A673 (cell line): ENCODE data around the gene LUZP1.

Experiments
- EZH2 ChIP-seq: fragments of 200-600 bp; sonication (generic); IDR thresholded peaks from 2 replicates; pipeline ENCODE4 v1.6.1; 2017; ENCODE audit warnings: borderline replicate concordance, low read depth, mild to moderate bottlenecking, mixed read lengths, antibody characterized with exemption, low read length; ENCODE audit not compliant: poor library complexity, severe bottlenecking
- TF ChIP-seq, protein P1 (sequence below): fragments of 300-800, 200-600 bp; sonication (generic); conservative IDR thresholded peaks from 2 replicates; pipeline ENCODE4 v1.5.1; 2017; ENCODE audit warnings: low read depth, mild to moderate bottlenecking, antibody characterized with exemption, low read length, moderate library complexity, mixed read lengths

- TF ChIP-seq, protein P1, sequence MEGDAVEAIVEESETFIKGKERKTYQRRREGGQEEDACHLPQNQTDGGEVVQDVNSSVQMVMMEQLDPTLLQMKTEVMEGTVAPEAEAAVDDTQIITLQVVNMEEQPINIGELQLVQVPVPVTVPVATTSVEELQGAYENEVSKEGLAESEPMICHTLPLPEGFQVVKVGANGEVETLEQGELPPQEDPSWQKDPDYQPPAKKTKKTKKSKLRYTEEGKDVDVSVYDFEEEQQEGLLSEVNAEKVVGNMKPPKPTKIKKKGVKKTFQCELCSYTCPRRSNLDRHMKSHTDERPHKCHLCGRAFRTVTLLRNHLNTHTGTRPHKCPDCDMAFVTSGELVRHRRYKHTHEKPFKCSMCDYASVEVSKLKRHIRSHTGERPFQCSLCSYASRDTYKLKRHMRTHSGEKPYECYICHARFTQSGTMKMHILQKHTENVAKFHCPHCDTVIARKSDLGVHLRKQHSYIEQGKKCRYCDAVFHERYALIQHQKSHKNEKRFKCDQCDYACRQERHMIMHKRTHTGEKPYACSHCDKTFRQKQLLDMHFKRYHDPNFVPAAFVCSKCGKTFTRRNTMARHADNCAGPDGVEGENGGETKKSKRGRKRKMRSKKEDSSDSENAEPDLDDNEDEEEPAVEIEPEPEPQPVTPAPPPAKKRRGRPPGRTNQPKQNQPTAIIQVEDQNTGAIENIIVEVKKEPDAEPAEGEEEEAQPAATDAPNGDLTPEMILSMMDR, result no peak
- TF ChIP-seq EZH2, result no peak
Observed at GRCh38 chr1:23209770-23210169, 41.1 kb upstream of the LUZP1 start.
